Measurements from ENCODE around the gene ZFYVE1. TPM values are rescaled to one million over a fixed set of nuclear protein-coding genes. Genes with fewer than 3 reads are reported as not detected.
"Not testable (repeated sequence)": the region's sequence is repeated elsewhere in the genome, so short reads cannot be mapped to it uniquely, and the experiment has no call there.

Gene ZFYVE1
- total RNA-seq, 1 donor from 2014 or later: 12.1 TPM

- intact Hi-C loops (cut with DNase I): no loop called here
- no peak for DNase-seq (ENCODE audit: low spot score)
These were observed 64.0 kb downstream of the ZFYVE1 start for GRCh38 chr14:72962829-72963312.

- DNase-seq (ENCODE audit: low spot score); intact Hi-C loops (cut with DNase I): not testable (repeated sequence)
These were observed 64.6 kb downstream of the ZFYVE1 start for GRCh38 chr14:72962336-72962754.

DNA sequence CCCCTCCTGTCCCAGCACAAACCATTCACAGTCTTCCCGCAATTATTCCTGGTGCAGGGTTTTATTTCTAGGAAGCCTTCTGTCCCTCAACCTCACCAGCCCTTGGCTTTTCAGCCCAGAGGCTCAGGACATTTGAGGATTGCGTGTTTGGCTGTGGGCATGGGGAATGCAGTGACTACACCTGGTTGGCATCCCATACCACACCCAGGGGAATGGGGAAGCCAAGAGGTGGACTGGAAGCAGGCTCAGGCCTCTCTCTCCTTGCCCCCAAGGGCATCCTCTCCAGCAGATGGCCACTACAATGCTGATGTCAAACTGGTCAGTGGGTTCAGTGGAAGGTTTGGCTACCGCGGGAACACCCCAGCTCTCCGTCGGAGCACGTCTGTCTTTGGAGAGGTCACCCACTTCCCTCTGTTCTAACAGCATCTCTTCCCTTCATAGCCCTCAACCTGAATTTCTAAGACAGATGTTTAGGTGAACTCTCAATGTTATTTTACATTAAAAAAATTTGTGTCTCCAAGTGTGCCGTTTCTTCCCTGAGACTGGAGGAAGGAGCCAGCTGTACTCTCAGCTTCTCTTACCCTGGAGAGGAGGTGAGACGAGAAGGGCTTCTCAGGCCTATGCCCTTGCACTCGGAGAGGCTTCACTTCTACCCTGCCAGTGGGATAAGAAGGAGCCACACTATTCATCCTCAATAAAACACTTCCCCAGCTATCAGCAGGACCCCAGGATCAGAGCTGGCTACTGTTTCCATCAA is 65.1 kb downstream of the ZFYVE1 start:
- no peak for DNase-seq (ENCODE audit: low spot score)
- intact Hi-C loops (cut with DNase I): no loop called here

- DNase-seq (ENCODE audit: low spot score); intact Hi-C loops (cut with DNase I): not testable (repeated sequence)
These were observed 65.9 kb downstream of the ZFYVE1 start for GRCh38 chr14:72961016-72961415.

DNA sequence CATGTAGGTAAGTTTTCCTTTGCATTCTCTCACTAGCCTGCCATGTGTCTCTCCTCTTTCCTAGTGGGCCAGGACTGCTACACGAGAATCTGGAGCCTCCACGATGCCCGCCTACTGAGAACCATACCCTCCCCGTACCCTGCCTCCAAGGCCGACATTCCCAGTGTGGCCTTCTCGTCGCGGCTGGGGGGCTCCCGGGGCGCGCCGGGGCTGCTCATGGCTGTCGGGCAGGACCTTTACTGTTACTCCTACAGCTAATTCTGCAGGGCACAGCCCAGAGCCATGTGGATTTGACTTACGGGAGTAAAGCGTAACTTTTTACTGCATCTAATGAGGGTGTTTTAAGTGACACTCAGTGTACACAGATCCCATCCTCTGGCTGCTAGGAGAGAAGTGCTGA is 68.4 kb downstream of the ZFYVE1 start:
- intact Hi-C loops (cut with DNase I): no loop called here
- DNase-seq (ENCODE audit: low spot score): no peak

GRCh38 chr14:72957213-72957612 is 69.7 kb downstream of the ZFYVE1 start:
- intact Hi-C loops (cut with DNase I): no loop called here
- no peak for DNase-seq (ENCODE audit: low spot score)

DNA sequence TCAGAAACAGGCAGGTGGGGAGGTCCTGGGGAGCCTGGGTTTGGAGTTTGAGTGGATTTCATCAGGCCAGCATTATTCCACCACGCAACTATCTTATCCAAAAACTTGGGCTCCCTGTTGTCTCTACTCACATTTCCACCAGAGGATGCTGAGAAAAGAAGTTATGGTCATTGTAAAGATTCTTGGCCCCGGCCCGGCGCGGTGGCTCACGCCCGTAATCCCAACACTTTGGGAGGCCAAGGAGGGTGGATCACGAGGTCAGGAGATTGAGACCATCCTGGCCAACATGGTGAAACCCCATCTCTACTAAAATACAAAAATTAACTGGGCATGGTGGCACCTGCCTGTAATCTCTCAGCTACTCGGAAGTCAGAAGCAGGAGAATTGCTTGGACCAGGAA is 70.2 kb downstream of the ZFYVE1 start:
- DNase-seq (ENCODE audit: low spot score); intact Hi-C loops (cut with DNase I): not testable (repeated sequence)

DNA sequence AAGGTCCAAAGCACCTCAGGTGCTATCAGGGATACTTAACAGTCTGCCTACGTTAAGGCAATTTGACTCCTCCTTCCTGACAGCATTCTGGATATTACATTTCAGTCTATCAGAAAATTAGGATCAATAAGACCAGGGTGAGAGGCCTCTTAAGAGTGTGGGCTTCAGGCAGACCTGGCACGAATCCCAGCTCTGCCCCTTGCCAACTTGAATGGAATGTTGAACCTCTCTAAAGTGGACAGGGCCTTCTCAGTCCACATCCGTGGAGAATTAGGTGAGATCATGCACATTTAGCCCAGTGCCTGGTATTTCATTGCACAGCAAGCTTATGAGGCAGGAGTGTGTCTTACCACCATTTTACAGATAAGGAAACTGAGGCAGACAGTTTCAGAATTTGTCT is 74.7 kb downstream of the ZFYVE1 start:
- no peak for DNase-seq (ENCODE audit: low spot score)
- intact Hi-C loops (cut with DNase I): no loop called here

DNA sequence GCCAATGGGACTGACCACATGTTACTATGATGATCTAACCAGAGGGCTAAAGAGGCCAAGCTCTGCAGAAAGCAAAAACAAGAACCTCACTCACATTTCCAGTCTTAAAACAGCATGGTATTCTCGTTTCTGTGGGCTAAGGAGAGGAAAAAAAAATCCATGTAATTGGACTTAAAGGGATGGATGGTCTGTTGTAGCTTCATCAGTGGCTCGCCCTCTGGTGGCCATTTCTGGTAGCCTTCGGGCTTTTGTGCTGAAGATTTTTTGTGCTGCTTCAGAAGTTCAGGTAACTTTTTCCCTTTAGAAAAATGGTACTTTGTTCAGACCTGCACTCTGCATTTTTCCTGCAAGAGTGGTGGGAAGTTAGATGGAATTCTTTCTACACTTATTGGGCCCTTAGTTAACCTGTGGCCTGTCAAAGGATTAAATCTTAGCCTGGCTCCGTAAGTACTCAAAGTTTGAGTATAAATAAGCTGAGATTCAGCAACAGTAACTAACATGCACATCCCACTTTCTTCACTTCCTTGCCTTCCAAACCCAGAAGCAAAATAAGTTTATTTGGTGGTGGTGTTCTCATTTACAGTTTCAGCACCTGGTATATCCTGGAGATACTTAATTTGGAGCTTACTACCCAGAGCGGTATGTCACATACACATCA is 78.3 kb downstream of the ZFYVE1 start:
- no peak for DNase-seq (ENCODE audit: low spot score)
- intact Hi-C loops (cut with DNase I): loop anchor here (5.0 kb wide), 1 partner anchor 41 kb away; no protein-coding TSS in a partner anchor

GRCh38 chr14:72947366-72948160 is 79.3 kb downstream of the ZFYVE1 start:
- no peak for DNase-seq (ENCODE audit: low spot score)

DNA sequence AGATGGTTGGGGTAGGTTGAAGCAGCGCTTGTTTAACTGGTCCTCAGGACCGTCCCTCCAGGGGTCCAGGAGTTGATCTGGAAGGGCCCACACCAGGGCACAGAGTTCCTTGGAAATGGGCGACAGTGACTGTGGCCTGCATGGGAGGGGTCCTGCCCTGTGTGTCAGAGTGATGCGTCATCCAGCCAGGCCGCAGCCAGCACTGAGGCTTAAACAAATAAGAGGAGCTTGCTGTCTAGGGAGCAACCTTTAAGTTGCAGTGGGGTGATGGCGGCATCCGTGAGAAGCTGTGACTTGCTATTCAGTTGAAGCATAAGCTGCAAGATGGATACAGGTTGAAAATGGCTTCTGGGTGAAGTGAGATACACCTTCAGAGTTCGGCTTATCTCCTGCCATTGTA is 80.4 kb downstream of the ZFYVE1 start:
- no peak for DNase-seq (ENCODE audit: low spot score)
- intact Hi-C loops (cut with DNase I): loop anchor here (2.0 to 5.0 kb wide), 2 partner anchors 39 to 430 kb away; no protein-coding TSS in a partner anchor

More at GRCh38 chr14:72947366-72948160, 79.3 kb downstream of the ZFYVE1 start:
- intact Hi-C loops (cut with DNase I): loop anchor here (2.0 to 5.0 kb wide), 2 partner anchors 40 to 431 kb away; no protein-coding TSS in a partner anchor

GRCh38 chr14:72945356-72946027 is 81.4 kb downstream of the ZFYVE1 start:
- no peak for DNase-seq (ENCODE audit: low spot score)
- intact Hi-C loops (cut with DNase I): loop anchor here (2.0 to 5.0 kb wide), 2 partner anchors 38 to 429 kb away; no protein-coding TSS in a partner anchor

- intact Hi-C loops (cut with DNase I): no loop called here
- DNase-seq (ENCODE audit: low spot score): no peak
These were observed 83.0 kb downstream of the ZFYVE1 start for GRCh38 chr14:72943876-72944430.

GRCh38 chr14:72942934-72943333 is 84.0 kb downstream of the ZFYVE1 start:
- intact Hi-C loops (cut with DNase I): no loop called here

DNA sequence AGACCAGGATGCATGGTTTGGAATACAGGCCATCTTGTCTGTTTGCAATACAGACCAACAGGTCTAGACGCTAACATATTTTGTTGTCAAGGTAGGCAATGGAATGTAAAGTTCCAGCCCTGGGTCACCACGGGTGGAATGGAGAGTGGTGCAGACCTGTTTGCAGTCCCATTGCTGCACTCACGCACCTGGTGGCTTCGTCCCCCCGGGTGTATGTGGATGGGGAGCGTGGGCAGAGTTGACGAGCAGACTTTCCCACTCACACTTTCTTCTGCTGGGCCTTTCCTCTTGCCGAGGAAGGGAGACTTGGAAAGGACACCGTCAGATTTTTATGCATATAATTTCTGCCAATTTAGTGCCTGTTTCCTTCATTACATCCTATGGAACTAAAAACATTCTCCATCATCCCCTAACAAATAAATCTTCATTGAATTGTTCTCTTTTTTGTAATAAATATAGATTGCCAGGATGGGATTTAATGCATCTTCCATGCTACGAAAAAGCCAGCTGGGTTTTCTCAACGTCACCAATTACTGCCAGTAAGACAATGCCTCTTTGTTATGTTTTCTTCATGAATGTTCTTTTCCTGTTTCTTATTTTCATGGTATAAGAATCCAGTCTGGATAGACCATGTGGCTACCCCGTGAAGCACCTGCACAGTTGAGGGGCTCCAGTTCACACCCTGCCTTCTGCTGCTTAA is 85.5 kb downstream of the ZFYVE1 start:
- intact Hi-C loops (cut with DNase I): no loop called here

More at GRCh38 chr14:72942934-72943333, 84.0 kb downstream of the ZFYVE1 start:
- DNase-seq (ENCODE audit: low spot score): no peak

DNA sequence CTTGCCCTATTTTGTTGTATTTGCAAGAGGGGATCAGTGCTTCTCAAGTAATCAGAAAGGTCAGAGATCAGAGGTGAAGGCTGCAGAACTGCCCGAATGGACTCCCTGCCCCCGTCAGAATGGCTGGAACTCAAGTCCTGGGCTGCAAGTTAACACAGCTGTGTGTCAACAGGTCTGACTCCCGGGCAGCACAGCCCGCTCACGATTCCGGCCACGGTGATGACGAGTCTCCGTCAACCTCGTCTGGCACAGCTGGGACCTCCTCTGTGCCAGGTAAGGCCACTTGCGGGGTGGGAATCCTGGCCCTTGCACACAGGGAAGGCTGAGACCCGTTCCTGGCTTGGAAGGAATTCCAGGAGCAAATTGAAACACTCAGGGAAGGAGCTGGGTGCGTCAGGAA is 87.3 kb downstream of the ZFYVE1 start:
- intact Hi-C loops (cut with DNase I): no loop called here
- DNase-seq (ENCODE audit: low spot score): no peak

More for the DNA sequence above, 85.5 kb downstream of the ZFYVE1 start:
- no peak for DNase-seq (ENCODE audit: low spot score)

DNA sequence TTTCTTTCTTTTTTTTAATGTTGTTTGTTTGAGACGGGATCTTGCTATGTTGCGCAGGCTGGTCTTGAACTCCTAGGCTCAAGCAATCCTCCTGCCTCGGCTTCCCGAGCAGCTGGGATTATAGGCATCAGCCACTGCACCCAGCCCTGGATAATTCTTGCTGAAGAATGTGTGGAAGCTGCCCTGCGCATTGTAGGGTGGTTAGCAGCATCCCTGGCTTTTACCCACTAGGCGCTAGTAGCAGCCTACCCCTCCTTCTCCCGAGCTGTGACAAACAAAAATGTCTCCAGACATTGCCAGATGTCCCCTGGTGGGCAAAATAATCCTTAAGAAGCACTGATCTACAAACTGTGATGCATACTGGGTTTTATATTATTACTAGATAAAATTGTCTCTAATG is 94.0 kb downstream of the ZFYVE1 start:
- no peak for DNase-seq (ENCODE audit: low spot score)
- intact Hi-C loops (cut with DNase I): no loop called here

GRCh38 chr14:72929316-72930080 is 97.4 kb downstream of the ZFYVE1 start:
- intact Hi-C loops (cut with DNase I): no loop called here
- no peak for DNase-seq (ENCODE audit: low spot score)
